ENCODE measurements around the gene SGPL1. TPM values are rescaled to one million over a fixed set of nuclear protein-coding genes. Genes with fewer than 3 reads are reported as not detected.

The SGPL1 gene
- total and polyA plus RNA-seq, 12 donors, result 3.7 to 20.3 (median 12.6) TPM

GRCh38 chr10:70780370-70780760, 35.4 kb upstream of the SGPL1 start:
- Histone ChIP-seq H3K9me3 (no peaks in the 10 kb centered on the region), H3K4me3 (no peak overlapping the region), H3K27ac (no peak overlapping the region), H3K27me3 (peaks cover 0 to 5% (median 0%) of the 10 kb centered on the region in 7 donors), H3K4me1 (peaks cover 0 to 21% (median 8%) of the 10 kb centered on the region in 9 donors), H3K36me3 (no peaks in the 10 kb centered on the region)
- intact Hi-C loops (cut with DNase I), result no loop called here
- ATAC-seq, result no peak
- DNase-seq, result no peak
- 94 to 96% methylated on average over 9 of the region's 9 CpGs for WGBS, 2 donors
- TF ChIP-seq, protein P1, sequence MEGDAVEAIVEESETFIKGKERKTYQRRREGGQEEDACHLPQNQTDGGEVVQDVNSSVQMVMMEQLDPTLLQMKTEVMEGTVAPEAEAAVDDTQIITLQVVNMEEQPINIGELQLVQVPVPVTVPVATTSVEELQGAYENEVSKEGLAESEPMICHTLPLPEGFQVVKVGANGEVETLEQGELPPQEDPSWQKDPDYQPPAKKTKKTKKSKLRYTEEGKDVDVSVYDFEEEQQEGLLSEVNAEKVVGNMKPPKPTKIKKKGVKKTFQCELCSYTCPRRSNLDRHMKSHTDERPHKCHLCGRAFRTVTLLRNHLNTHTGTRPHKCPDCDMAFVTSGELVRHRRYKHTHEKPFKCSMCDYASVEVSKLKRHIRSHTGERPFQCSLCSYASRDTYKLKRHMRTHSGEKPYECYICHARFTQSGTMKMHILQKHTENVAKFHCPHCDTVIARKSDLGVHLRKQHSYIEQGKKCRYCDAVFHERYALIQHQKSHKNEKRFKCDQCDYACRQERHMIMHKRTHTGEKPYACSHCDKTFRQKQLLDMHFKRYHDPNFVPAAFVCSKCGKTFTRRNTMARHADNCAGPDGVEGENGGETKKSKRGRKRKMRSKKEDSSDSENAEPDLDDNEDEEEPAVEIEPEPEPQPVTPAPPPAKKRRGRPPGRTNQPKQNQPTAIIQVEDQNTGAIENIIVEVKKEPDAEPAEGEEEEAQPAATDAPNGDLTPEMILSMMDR (IDR thresholded peaks at IDR 0.05), result no peak

GRCh38 chr10:70780772-70781171, 35.0 kb upstream of the SGPL1 start:
- Histone ChIP-seq H3K36me3 (no peaks in the 10 kb centered on the region), H3K27ac (no peak overlapping the region), H3K4me1 (peaks cover 0 to 21% (median 8%) of the 10 kb centered on the region in 9 donors), H3K9me3 (no peaks in the 10 kb centered on the region), H3K4me3 (no peak overlapping the region), H3K27me3 (peaks cover 0 to 5% (median 0%) of the 10 kb centered on the region in 7 donors)
- no peak for DNase-seq
- TF ChIP-seq, protein P1 (IDR thresholded peaks at IDR 0.05), result no peak
- intact Hi-C loops (cut with DNase I), result no loop called here
- 97 to 98% methylated on average over 4 of the region's 4 CpGs for WGBS, 2 donors
- ATAC-seq, result no peak

- WGBS, 2 donors, result 96 to 97% methylated on average over 8 of the region's 8 CpGs
- no peak overlapping the region for H3K27ac ChIP-seq
- ATAC-seq, result no peak
- H3K36me3 ChIP-seq, result no peaks in the 10 kb centered on the region
- peaks cover 0 to 21% (median 8%) of the 10 kb centered on the region in 9 donors for H3K4me1 ChIP-seq
- TF ChIP-seq, protein P1 (IDR thresholded peaks at IDR 0.05), result no peak
- intact Hi-C loops (cut with DNase I), result no loop called here
- H3K4me3 ChIP-seq, result no peak overlapping the region
- H3K9me3 ChIP-seq, result no peaks in the 10 kb centered on the region
- DNase-seq, result no peak
- peaks cover 0 to 5% (median 0%) of the 10 kb centered on the region in 7 donors for H3K27me3 ChIP-seq
These were observed 34.2 kb upstream of the SGPL1 start for GRCh38 chr10:70781461-70782051.

GRCh38 chr10:70782086-70782745, 33.5 kb upstream of the SGPL1 start:
- intact Hi-C loops (cut with DNase I), result no loop called here
- H3K4me1 ChIP-seq, result peaks cover 0 to 21% (median 8%) of the 10 kb centered on the region in 9 donors
- H3K36me3 ChIP-seq, result no peaks in the 10 kb centered on the region
- no peak overlapping the region for H3K27ac ChIP-seq
- no peak overlapping the region for H3K4me3 ChIP-seq
- peaks cover 0 to 5% (median 0%) of the 10 kb centered on the region in 7 donors for H3K27me3 ChIP-seq
- TF ChIP-seq, protein P1 (IDR thresholded peaks at IDR 0.05), result no peak
- peak; percentile 27 to 69 (median 58) for ATAC-seq
- WGBS, 2 donors, result 50 to 53% methylated on average over 4 of the region's 4 CpGs
- DNase-seq, result peak in 1 of 2 donors; percentile 45
- H3K9me3 ChIP-seq, result peaks cover 0 to 4% (median 0%) of the 10 kb centered on the region in 11 donors

Data from heart right ventricle (tissue), 16 donors.